ENCODE data around the gene SPEG.

GRCh38 chr2:219469186-219469724 lies 34.6 kb downstream of the SPEG start:
- no peak for TF ChIP-seq POLR2AphosphoS5 (IDR thresholded peaks at IDR 0.05; ENCODE audit: borderline replicate concordance, low read depth, low read length)
- TF ChIP-seq EZH2 (IDR thresholded peaks at IDR 0.05), result no peak

Data from SK-N-MC (cell line).